Measurements from ENCODE around the gene LCLAT1. TPM values are rescaled to one million over a fixed set of nuclear protein-coding genes. Genes with fewer than 3 reads are reported as not detected.

LCLAT1 gene
- polyA plus RNA-seq (2013, experiment 1 of 2; ENCODE audit: insufficient read length), result 11.7 TPM
- 12.7 TPM for polyA plus RNA-seq (2013, experiment 2 of 2; ENCODE audit: insufficient read length)

DNA sequence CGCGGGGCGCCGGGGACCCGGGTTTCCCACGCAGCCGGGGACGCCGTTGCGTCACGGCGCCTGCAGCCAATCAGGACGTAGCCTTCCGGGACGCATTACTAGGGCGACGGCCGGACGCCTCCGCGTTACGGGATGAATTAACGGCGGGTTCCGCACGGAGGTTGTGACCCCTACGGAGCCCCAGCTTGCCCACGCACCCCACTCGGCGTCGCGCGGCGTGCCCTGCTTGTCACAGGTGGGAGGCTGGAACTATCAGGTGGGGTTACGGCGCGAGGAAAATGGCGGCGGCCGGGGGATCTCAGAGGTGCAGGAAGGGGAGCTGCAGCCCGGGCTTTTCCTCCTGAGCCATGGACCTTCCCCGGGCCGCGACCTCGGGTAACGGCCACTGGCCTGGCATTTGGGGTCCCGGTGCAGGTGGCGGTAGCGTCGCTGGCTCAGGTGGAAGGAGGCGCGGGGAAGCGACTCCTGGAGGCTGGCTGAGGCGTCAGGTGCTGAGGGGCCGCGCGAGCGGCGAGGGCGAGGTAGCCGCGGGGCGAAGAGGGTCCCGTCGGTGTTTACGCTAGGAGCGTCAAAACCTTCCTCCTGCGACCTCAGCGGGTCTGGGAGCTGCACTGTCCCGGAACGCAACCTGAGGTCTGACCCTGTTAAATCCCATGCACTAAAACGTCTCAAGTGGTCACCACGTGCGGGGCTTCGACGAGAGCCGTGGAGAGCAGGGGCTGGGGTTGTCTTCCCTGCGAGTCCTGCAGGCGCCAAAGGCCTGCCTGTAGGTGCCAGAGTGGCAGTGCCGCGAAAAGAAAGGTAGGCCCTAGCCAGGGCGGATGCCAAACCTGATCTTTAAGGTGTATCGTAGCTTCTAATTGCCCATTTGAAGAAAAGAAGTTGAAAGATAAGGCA is at the start of gene LCLAT1:
Gene LCLAT1 (plus strand): TSS at position 98 of the 897 bp plus-strand sequence. CDS start 78,345 bp downstream, outside the sequence.
- peak; percentile 81 for DNase-seq

- DNase-seq, result no peak
Measured at GRCh38 chr2:30398084-30398873, 48.8 kb upstream of the LCLAT1 start.

DNA sequence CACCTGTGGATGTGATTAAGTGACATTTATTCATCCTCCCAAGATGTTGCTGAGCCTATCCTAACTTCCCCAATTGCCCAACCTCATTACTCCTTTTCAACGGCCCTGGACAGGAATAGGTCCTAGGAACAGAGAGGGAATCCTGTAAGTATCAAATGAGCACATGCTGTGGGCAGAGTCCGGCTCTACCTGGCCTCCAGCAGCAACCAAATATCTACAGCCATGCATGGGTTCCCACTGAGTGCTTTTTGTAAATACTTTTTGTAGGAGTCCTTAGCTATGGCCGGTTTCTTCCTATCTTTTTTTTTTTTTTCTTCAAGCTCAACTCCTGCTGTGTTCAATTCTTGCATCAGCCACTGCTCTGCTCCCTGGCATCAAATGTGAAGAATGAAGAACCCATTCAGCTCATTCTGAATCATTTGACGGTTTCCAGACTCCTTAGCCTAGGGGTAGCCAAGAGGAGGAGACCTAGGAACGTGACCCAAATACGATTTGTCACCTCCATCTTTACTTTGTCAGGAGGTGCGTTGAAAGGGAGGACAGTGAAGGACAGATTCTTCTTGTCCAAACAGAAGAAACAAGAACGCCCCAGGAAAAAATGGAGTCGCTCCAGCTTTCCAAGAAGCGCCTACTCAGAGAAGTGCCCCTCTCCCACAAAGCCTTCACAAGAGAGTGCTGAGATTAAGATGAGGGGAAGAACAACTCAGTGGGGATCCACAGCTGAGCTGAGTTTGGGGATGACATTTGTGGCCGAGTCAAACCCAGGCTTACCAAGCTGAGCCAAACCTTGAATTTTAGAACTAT is 46.7 kb upstream of the LCLAT1 start:
- DNase-seq, result peak; percentile 58

- peak; percentile 43 for DNase-seq
Measured at GRCh38 chr2:30402441-30403182, 44.4 kb upstream of the LCLAT1 start.

DNA sequence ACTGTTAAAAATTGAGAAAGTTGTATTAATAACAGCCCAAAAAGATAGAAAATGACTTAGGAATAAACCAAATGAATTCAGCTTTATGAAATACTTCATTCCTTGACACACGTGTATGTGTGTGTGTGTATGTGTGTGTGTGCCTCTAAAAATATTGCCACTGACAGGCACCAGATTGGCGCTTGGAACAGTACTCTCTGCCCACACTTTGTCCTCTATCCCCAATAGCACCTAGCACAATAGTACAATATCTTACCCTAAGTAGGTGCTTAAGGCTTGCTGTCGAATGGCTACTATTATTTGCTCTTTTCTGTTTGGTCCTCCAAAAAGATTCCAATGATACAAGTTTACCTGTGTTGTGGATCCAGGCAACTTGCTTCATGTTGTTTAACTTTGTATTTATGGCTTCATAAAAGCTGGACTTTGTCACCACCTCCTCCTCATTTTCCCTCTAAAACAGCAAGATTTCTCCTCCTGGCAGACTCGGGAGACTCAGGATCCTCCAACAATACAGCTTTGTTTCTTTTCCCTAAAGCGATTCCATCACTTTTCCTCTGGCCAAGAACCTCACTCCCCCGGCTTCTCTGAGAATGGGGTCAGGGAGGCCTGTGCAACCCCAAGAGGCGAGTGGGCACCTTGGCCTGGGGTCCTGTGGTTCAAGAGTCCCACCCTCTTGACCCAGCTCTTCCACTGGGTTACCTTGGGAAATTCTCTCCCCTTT is 43.3 kb upstream of the LCLAT1 start:
- no peak for DNase-seq

DNA sequence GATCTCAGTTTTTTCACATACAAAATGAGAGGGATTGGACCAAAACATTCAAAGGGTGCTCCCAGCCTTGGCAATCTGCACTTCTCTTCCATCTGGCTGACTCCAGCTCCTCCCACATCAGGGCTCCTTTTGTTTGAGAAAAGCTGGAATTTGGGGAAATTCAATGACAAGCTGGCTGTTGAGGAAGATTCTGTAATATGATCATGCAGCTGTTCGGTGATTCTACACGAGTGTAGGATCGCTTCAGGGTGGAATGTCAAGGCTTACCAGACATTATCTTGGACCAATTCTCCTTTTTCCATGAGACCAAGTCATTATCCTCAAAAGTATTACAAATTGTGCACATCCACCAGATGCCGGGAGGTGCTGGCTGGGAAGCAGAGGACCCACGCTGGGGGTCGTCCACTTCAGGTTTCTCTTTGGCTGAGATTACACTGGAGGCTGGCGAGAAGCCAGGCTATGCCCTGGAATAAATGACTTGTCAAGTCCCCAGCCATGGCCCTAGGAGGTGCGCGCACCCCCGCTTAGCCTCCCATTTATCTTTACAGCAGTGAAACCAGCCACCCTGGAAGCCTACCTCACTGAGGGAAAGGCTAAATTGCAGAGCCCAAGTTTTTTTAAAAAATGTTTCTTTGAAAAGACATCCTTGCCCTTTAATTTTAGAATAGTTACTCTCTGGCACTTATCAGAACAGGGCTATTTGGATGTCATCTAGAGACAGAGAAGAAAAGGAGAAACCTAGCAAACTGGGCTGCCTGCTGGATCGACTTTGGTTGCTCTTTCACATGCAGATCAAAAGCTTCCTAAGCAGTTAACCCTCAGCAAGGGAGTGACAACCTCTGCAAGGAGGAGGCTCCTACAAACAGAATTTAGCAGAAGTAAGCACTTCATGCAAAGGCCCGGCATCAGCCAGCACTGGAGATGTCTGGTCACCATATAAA is 42.5 kb upstream of the LCLAT1 start:
- DNase-seq, result peak; percentile 47

DNA sequence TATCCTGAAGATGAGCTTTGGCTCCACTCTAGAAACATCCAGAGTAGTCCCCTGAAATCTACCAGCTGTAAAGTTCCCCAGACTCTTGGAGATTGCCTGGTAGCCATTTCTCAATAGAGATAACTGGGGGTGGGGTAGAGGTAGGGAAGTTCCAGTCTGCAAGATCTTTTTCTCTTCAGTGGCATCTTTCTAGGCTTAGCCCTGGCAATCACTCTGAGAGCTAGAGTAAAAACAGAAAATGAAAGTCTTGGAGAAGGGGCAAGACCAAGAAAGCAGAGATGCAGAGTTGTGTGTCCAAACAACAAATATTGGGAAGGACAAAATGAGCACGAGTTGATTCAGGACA is 41.8 kb upstream of the LCLAT1 start:
- no peak for DNase-seq

GRCh38 chr2:30406853-30407252 is 40.2 kb upstream of the LCLAT1 start:
- no peak for DNase-seq

DNA sequence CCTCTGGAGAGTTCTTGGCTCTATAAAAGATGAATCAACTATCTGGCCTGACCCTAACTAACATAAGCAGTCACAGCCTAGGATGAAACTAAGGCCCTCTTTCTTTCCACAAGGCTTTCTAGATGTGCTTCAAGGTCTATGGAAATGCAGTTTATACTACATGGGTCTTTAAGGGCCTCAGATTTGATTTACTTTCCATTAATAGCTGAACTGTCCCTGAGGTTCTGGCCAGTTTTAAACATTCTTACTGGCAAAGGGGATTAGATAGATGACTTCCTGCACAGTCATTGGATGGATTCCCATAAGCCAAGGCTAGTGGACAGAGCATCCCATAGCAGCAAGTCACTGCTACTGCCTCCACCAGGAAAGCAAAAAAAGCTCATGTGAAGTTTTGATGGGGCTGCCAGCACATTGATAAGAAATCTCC is 38.1 kb upstream of the LCLAT1 start:
- DNase-seq, result peak; percentile 72

GRCh38 chr2:30410217-30410616 is 36.8 kb upstream of the LCLAT1 start:
- DNase-seq, result peak; percentile 62

DNA sequence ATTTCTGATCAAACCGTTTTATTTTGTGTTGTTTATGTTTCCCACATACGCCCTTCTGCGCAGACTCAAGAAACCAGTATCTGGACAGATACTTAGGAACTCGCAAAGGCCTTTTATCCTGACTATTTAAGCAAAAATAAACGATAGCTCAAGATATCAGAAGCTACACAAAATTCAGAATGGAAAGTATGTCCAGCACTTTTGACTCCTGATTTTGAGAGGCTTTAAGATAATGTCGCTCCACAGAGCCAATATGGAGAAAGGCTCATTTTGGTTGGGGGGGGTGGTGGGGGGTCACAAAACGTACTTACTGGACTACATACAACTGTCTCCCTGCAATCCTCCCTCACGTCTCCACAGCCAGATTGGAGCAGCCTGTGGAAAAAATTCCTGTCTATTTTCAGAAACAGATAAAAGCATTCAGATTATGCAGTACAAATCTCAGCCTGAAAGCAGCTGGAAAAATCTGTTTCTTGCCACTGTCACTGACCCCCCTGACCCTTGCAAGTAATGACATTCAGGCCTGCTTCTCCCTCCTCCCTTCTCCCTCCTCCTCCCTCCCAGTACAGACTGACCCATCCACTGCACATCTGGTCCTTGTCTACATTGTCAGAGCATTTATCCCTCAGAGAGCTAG is 34.9 kb upstream of the LCLAT1 start:
- no peak for DNase-seq

- DNase-seq, result no peak
Measured at GRCh38 chr2:30412684-30413570, 34.1 kb upstream of the LCLAT1 start.

GRCh38 chr2:30414961-30415360 is 32.1 kb upstream of the LCLAT1 start:
- DNase-seq, result peak; percentile 49

DNA sequence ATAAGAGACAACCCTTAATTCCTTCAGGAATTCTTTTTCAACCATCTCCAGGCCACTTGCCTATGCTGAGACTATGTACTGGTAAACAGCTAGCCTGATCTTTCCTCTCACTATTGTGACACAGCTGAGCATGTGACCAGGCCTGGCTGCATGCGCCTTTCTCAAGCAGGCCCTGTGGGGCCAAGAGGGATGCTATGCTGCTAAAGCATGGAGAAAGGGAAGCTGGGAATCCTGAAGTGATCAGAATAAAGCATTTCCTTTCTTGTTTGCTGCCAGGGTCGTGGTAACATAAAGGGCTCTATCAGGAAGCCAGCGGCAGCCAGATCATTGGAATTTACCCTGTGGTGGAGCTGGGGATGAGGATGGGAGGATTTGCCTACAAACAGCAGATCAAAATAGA is 29.8 kb upstream of the LCLAT1 start:
- peak; percentile 36 for DNase-seq

DNA sequence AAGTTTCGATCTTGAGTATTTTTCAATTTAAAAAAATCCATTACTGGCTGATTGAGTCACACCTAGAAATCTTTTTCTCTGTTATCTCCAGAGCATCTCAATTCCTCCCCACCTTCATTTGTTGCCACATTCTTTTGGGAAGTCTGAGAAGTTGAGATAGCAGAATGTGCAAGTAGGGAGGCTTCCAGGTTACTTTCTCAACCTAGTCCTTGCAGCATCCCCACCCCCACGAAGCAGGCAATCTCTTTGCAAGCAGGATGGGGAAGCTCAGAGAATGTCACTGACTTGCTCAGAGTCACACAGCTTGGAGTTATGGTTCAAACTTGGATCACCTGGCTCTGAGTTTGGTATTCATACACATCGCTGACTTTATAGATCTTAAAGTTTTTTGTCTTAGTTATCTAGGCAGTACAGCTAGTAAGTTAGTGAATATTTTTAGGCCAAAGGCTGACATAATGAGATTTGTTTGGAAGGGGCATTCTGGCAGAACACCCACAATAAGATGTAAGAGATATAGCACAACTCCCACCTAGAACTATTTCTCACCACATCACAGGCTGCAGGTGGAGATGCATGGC is 25.9 kb upstream of the LCLAT1 start:
- no peak for DNase-seq

DNA sequence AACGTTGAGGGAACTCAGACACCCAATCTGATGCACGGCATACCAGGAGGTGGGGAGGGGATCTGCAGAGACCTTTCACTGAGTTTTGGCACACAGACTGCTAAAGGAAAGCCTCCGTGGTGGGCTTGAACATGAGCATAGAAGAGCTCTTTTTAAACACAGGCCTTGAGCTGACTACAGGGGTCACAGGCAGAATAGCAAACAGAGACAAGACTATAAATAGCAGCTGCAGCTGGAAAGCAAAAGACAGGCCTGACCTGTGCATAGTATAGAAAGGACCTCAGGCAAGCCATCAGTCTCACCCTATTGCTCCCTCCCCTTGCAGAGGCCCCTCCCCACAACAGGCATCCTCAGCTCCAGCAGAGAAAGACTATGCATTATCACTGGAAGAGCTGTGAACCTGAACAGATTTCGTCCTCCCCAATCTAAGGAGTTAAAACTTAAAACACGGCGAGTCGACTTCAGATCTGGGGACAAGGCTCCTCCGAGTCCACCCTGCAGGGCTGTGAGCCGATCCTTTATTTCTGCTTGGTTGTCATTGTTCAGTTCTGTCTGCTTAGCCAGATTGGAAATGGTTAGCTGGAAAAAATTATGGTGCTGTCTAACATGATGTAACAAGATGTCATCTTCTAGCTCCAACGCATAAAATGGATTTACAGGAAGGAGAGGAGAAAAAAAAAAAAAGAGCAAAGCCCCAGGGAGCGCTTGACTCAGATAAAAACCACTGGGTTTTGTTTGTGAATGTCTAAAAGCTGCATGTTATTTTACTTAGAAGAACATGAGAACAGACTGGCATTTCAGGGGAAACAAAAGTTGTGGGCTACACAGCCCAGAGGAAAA is 25.2 kb upstream of the LCLAT1 start:
- peak; percentile 97 for DNase-seq

GRCh38 chr2:30422444-30423040 is 24.5 kb upstream of the LCLAT1 start:
- DNase-seq, result peak; percentile 94
